A673 (cell line): ENCODE results near the gene YWHAG. TPM values are rescaled to one million over a fixed set of nuclear protein-coding genes. Genes with fewer than 3 reads are reported as not detected.

Source experiments
- BruUV-seq: library from RNA; stranded (reverse); fragments of 400-500 nt; replicated peaks from 2 replicates; lab custom pipeline; 2021; lab: Mats Ljungman, UMichigan
- CTCF ChIA-PET: fragments of 300-600 bp; sonication (Branson Sonifier 250); formaldehyde crosslinking; loops from one replicate; lab custom pipeline; 2022; ENCODE audit warnings: antibody characterized with exemption; lab: Charles Lee
- POLR2A ChIA-PET: fragments of 300-600 bp; sonication (Branson Sonifier 250); formaldehyde crosslinking; loops from one replicate; lab custom pipeline; 2022; ENCODE audit warnings: antibody characterized with exemption; ENCODE audit not compliant: low non-redundant PET; lab: Charles Lee
- DNase-seq: peaks from one replicate; pipeline ENCODE4 v3.0.0-alpha.2; 2015; ENCODE audit warnings: low spot score
- H3K27ac ChIP-seq: fragments of 200-600 bp; sonication (generic); 2 replicates; pipeline ENCODE4 v1.5.1; 2016; ENCODE audit warnings: mixed run types, low read depth, mild to moderate bottlenecking, mixed read lengths, antibody characterized with exemption, low read length; ENCODE audit not compliant: poor library complexity, severe bottlenecking
- H3K27me3 ChIP-seq: fragments of 200-600 bp; sonication (generic); replicated peaks from 2 replicates; pipeline ENCODE4 v1.6.1; 2017; ENCODE audit warnings: mixed run types, low read depth, mild to moderate bottlenecking, mixed read lengths, antibody characterized with exemption, low read length; ENCODE audit not compliant: insufficient read depth, poor library complexity
- H3K36me3 ChIP-seq: fragments of 200-600 bp; sonication (generic); 2 replicates; pipeline ENCODE4 v1.6.1; 2016; ENCODE audit warnings: mixed run types, mild to moderate bottlenecking, mixed read lengths, antibody characterized with exemption, low read length; ENCODE audit not compliant: insufficient read depth, poor library complexity, severe bottlenecking
- H3K4me1 ChIP-seq: fragments of 200-600 bp; sonication (generic); 2 replicates; pipeline ENCODE4 v1.6.1; 2017; ENCODE audit warnings: mixed run types, mild to moderate bottlenecking, mixed read lengths, antibody characterized with exemption, low read length; ENCODE audit not compliant: insufficient read depth, poor library complexity, severe bottlenecking
- H3K4me3 ChIP-seq: fragments of 200-600 bp; sonication (generic); 2 replicates; pipeline ENCODE4 v1.5.1; 2016; ENCODE audit warnings: low read depth, mixed run types, mild to moderate bottlenecking, mixed read lengths, low read length; ENCODE audit not compliant: poor library complexity, severe bottlenecking
- H3K9me3 ChIP-seq: fragments of 200-600 bp; sonication (generic); 2 replicates; pipeline ENCODE4 v1.6.1; 2016; ENCODE audit warnings: mixed run types, low read depth, mild to moderate bottlenecking, mixed read lengths, antibody characterized with exemption, low read length; ENCODE audit not compliant: poor library complexity, severe bottlenecking
- EZH2 ChIP-seq: fragments of 200-600 bp; sonication (generic); IDR thresholded peaks from 2 replicates; pipeline ENCODE4 v1.6.1; 2017; ENCODE audit warnings: borderline replicate concordance, low read depth, mild to moderate bottlenecking, mixed read lengths, antibody characterized with exemption, low read length; ENCODE audit not compliant: poor library complexity, severe bottlenecking
- intact Hi-C: fragments of 100-400 bp; cut with micrococcal nuclease; formaldehyde crosslinking; loops from one replicate; pipeline ENCODE4 v1.10.0; 2022; ENCODE audit not compliant: unreplicated experiment
- total RNA-seq: library from RNA; stranded (reverse); gene quantifications from 2 replicates; pipeline ENCODE4 v1.2.3, GENCODE V29; 2021
- TF ChIP-seq, protein P1 (sequence below): fragments of 300-800, 200-600 bp; sonication (generic); conservative IDR thresholded peaks from 2 replicates; pipeline ENCODE4 v1.5.1; 2017; ENCODE audit warnings: low read depth, mild to moderate bottlenecking, antibody characterized with exemption, low read length, moderate library complexity, mixed read lengths

The YWHAG gene
- total RNA-seq, 1 experiment from 2014 or later: 249 TPM

DNA sequence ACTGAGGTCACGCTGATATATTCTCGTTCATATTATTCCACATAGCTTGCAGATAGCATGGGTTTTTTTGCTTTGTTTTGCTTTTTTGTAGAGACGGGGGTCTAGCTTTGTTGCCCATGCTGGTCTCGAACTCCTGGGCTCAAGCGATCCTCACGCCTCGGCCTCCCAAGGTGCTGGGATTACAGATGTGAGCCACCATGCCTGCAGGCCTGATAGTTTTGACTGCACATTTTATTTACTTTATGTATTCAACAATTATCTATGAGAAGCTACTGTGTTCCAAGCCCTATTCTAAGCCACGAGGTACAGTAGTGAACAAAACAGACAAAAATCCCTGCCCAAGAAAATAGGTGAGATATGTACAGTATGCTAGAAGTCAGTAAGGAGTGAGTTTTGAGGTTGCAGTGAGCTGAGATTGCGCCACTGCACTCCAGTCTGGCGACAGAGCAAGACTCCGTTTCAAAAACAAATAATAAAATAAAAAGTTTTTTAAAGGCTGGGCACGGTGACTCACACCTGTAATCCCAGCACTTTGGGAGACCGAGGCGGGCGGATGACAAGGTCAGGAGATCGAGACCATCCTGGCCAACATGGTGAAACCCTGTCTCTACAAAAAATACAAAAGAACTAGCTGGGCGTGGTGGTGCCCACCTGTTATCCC, 1.3 kb upstream of the YWHAG start:
- DNase-seq: no peak
- H3K36me3 ChIP-seq: peaks cover 23% of the 10 kb centered on the region
- H3K27me3 ChIP-seq: no peaks in the 10 kb centered on the region
- H3K4me3 ChIP-seq: peak overlapping the region; percentile 100
- H3K27ac ChIP-seq: peak overlapping the region; percentile 98
- BruUV-seq: no TSS peak
- peaks cover 29% of the 10 kb centered on the region for H3K4me1 ChIP-seq
- intact Hi-C loops: no loop called here
- TF ChIP-seq, protein P1, sequence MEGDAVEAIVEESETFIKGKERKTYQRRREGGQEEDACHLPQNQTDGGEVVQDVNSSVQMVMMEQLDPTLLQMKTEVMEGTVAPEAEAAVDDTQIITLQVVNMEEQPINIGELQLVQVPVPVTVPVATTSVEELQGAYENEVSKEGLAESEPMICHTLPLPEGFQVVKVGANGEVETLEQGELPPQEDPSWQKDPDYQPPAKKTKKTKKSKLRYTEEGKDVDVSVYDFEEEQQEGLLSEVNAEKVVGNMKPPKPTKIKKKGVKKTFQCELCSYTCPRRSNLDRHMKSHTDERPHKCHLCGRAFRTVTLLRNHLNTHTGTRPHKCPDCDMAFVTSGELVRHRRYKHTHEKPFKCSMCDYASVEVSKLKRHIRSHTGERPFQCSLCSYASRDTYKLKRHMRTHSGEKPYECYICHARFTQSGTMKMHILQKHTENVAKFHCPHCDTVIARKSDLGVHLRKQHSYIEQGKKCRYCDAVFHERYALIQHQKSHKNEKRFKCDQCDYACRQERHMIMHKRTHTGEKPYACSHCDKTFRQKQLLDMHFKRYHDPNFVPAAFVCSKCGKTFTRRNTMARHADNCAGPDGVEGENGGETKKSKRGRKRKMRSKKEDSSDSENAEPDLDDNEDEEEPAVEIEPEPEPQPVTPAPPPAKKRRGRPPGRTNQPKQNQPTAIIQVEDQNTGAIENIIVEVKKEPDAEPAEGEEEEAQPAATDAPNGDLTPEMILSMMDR: no peak
- no peak for TF ChIP-seq EZH2
- CTCF ChIA-PET: interaction anchor here (0.6 kb wide), 1 partner anchor 195 kb away, joined by 3 read pairs; no protein-coding TSS in a partner anchor
- H3K9me3 ChIP-seq: no peaks in the 10 kb centered on the region
- POLR2A ChIA-PET: no interaction called here

DNA sequence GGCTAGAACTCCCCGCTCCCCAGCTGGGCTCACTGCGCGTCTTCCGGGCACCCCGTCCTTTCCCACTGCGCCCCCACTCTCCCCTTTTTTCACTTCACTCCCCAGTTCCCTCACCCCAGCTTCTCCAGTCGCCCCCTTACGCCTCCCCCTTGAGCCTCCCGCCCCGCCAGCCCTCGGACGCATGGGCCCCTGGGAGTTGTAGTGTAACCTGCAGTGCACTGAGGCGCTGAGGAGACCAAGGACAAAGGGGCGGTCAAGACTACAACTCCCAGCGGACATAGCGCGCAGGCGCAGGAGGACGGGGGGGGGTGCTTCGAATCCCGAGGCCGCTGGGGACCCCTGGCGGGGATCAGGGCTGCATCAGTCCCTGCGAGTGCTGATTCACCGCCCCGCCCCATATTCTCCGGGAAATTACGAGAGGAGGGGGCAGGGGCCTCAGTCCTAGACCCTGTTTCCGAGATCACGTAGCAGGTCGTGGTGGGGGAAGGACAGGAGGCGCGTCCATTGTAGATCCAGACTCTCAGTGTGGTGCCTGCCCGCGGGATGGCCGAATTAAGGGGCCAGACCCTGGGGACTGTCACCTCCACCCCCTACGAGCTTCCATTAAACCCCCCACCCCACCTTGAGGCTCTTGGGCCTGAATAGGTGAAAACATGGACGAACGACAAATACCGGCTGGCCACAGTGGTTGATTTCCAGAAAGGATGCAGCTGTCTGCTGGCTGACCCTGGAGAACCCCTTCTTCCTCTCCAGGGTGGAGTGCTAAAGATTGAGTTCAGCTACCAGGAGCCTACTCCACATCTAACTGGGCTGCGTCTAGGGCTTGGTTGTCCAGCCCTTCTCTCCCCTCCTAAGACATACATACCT, 553 bp upstream of the YWHAG start:
- Histone ChIP-seq H3K27me3 (no peaks in the 10 kb centered on the region), H3K27ac (peak overlapping the region; percentile 98), H3K4me3 (peak overlapping the region; percentile 100), H3K4me1 (peaks cover 24% of the 10 kb centered on the region), H3K36me3 (peaks cover 30% of the 10 kb centered on the region), H3K9me3 (no peaks in the 10 kb centered on the region)
- ChIA-PET POLR2A (no interaction called here), CTCF (interaction anchor here (0.6 kb wide), 1 partner anchor 195 kb away, joined by 3 read pairs; no protein-coding TSS in a partner anchor)
- TF ChIP-seq, protein P1: peak; percentile 83
- no peak for TF ChIP-seq EZH2
- intact Hi-C loops: no loop called here
- peak; percentile 99 for DNase-seq
- TSS peak; percentile 99 for BruUV-seq

DNA sequence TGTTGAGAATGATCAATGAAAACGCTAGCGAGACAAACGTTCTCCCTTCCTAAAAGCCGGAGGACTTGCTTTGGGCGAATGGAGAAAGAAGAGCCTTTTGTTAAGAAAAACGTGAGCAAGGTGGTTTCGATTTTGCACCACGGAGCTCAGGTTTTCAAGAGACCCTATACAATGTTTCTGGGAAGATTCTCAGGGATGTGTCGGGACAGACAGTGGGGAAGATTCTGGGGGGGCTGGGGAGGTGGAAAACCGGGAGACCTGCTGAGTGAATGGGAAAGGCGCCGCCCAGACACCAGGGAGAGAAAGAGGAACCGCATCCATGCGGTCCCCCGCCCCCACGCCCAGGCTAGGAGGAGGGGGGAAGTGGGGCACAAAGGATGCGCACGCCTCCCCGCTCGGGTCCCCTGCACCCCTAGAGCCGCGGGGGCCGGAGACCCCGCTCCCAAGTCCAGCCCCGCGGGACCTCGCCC, 745 bp downstream of the YWHAG start:
- intact Hi-C loops: no loop called here
- POLR2A ChIA-PET: interaction anchor here (0.6 kb wide), 1 partner anchor 39 kb away, joined by 26 read pairs; no protein-coding TSS in a partner anchor
- CTCF ChIA-PET: no interaction called here
- peaks cover 21% of the 10 kb centered on the region for H3K4me1 ChIP-seq
- peaks cover 38% of the 10 kb centered on the region for H3K36me3 ChIP-seq
- H3K4me3 ChIP-seq: peak overlapping the region; percentile 100
- peak overlapping the region; percentile 98 for H3K27ac ChIP-seq
- TF ChIP-seq, protein P1: no peak
- no peak for TF ChIP-seq EZH2
- H3K27me3 ChIP-seq: no peaks in the 10 kb centered on the region
- BruUV-seq: no TSS peak
- no peaks in the 10 kb centered on the region for H3K9me3 ChIP-seq
- DNase-seq: peak; percentile 57
